Pons (tissue), 1 donor: Measurements from ENCODE around the gene KRT35.

ENCODE experiments used
- DNase-seq: peaks from one replicate; pipeline ENCODE4 v3.0.0-alpha.2; 2016; ENCODE audit warnings: low spot score

Gene KRT35

DNA sequence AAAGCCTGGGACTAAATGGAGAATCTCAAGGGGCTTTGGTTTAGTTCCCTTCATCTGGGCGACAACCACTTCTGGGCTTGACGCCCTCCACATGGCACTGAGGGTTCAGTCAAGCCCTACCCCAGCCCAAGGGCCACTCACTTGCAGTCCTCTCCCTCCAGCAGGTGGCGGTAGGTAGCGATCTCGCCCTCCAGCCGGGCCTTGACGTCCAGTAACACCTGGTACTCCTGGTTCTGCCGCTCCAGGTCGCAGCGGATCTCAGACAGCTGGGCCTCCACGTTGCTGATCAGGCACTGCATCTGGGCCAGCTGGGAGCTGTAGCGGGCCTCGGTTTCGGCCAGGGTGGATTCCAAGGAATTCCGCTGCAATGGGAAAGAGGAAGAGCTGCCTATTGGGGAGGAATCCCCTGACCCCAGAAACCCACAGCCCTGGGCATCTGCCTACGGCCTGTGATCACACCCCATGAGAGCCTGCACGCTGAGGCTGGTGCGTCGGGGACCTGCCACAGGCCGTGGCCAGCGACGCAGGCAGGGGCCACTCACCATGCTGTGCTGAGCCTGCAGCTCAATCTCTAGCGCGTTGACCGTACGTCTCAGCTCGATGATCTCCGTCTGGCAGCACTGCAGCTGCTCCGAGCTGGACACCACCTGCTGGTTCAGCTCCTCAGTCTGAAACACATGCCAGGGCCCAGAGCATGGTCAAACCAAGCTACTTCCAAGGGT, 6.0 kb upstream of the KRT35 start:
- DNase-seq: no peak

GRCh38 chr17:41486316-41486715, 5.4 kb upstream of the KRT35 start:
- DNase-seq: no peak

GRCh38 chr17:41484920-41485904, 4.3 kb upstream of the KRT35 start:
- DNase-seq: no peak

- DNase-seq: no peak
Observed at GRCh38 chr17:41483991-41484826, 3.3 kb upstream of the KRT35 start.

- DNase-seq: no peak
Observed at GRCh38 chr17:41483531-41483930, 2.6 kb upstream of the KRT35 start.

DNA sequence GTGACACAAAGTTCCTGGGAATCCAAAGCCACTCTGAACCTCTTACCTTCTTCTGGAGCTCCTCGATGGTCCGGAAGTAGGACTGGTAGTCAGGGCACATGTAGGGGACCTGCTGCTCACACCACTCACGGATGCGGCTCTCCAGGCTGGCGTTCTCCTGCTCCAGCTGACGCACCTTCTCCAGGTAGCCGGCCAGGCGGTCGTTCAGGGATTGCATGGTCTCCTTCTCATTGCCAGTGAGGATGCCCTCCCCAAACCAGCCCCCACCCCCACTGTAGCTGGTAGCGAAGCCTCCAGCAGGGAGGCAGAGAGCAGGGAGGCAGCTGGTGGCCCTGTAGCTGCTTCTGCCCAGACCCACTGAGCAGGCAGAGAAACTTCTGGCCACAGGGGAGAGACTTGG, 370 bp downstream of the KRT35 start:
- DNase-seq: no peak

GRCh38 chr17:41480136-41480535, 815 bp downstream of the KRT35 start:
- DNase-seq: no peak

- no peak for DNase-seq
Observed at GRCh38 chr17:41478237-41478636, 2.7 kb downstream of the KRT35 start.

DNA sequence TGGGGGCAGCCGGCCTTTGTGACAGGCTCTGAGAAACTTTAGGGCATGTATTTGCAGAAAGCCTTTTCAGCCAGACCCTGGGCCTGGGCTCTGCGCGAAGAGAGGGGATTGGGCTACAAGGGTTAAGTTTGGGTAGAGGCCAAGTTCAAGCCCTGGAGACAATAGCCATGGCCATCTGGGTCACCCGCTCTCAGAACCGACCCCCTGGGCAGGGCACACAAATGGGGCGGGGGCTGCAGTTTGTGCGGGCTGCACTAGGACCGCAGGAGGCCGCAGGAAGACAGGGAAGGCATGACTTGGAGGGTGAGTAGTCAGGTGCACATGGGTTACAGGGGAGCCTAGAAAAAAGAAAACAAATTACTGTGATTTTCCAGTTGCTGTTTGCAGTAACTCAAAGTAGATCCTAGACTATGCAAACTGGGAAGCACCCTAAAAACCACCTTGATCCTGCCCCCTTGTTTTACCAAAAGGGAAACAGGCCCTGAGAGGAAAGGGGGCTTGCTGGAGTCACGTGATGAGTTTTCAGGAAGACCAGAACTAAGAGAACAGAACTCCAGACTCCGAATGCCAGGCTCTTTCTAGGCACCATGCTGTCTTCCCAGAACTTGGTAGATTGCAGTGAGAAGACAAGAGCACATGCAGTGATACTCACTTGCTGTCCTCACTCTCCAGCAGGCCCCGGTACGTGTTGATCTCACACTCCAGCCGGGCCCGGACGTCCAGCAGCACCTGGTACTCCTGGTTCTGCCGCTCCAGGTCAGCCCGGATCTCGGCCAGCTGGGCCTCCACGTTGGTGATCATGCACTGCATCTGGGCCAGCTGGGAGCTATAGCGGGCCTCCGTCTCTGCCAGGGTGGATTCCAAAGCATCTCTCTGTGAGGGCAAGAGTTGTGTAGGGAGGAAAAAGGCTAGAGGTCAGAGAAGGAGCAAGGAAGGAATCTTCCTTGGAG, 3.8 kb downstream of the KRT35 start:
- no peak for DNase-seq

- no peak for DNase-seq
Observed at GRCh38 chr17:41475421-41475820, 5.5 kb downstream of the KRT35 start.

DNA sequence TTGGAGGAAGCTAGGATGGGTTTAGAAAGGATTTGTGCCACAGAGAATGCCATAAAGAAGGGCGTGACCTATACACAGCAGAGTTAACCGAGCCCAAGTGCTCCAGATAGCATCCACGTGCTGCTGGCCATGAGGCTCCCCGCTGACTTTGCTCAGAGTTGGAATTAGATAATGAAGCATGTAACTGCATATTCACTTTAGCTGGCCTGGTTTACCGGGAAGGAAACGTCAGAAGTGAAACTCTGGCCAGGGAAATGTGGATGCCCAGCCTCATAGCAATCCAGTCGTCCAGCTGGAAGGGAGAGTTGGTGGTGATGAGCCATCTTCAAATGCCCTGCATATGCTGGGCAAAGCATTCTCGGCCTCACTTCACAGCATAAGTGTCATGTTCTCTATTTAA, 6.1 kb downstream of the KRT35 start:
- DNase-seq: no peak

- DNase-seq: no peak
Observed at GRCh38 chr17:41468346-41468745, 12.6 kb downstream of the KRT35 start.

DNA sequence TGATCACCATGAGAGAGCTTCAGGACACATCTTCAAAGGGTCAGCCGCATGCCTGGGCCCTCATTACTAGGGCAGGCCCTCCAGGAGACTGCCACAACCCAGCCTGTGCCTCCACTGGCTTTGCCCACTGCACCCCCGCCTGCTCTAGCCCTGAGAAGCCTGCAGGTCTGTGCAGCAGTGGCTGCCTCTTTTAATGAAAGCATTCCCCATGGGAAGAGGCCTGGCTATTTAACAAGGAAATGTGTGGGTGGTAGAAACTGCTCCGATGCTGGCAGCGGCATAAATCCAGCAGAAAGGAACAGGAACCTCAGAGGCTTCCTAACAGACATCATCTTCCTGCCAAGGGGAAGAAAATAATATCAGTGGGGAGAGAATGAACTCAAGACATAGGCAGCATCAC, 13.4 kb downstream of the KRT35 start:
- DNase-seq: no peak

DNA sequence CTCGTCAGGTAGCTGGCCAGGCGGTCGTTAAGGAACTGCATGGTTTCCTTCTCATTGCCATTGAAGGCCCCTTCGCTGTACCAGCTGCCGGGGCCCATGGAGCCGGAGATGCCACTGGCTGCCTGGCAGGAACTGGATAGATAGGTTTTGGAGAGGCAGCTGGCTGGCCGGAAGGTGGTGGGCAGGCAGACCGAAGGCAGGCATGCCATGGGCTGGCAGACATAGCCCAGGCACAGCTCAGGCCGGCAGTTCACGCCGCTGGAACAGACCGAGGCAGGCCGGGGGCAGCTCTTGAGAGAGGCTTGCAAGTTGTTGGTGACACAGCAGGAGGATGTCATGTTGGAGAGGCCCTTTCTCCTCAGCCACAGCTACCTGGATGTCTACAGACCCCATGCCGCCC, 14.0 kb downstream of the KRT35 start, which contains the start of gene KRT32:
TSS of gene KRT32 (minus strand) at position 399 of the 400 bp plus-strand sequence. CDS start at position 338, 61 bp downstream.
- DNase-seq: no peak

DNA sequence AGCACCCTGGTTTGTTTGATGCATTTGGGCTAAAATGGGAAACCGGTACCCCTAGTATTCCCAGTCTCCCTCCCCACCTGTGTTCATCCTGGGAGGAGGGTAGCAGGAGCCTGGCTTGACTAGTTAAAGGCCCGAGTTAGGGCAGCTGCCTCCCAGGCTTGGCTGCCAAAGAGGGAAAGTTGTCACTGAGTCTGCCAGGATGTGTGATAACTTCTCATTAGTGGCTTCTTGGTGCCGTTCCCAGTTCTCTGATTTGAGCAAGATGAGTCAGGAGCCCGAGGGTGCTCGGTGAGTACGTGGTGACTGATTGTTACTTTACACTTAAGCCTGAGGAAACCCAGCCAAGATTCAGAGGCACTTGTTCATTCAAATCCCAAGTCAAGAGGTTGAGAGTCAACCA, 16.3 kb downstream of the KRT35 start:
- peak; percentile 20 for DNase-seq

DNA sequence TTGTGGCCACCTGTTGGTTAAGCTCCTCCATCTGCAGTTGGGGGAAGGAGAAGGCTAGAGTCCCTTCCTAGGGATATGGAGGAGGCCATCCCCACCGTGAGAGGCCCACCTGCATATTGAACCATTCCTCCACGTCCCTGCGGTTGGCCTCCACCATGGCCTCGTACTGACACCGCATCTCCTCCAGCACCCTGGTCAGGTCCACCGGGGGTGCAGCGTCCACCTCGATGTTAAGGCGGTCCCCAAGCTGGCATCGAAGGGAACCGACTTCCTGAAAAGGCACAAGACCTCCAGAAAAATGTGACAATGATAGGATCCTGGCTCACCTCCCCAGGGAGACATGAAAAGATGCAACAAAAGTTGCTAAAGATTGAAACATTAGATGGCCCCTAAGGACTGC, 16.8 kb downstream of the KRT35 start:
- DNase-seq: no peak

GRCh38 chr17:41463746-41464145, 17.2 kb downstream of the KRT35 start:
- no peak for DNase-seq

- DNase-seq: no peak
Observed at GRCh38 chr17:41462705-41463104, 18.2 kb downstream of the KRT35 start.

- peak; percentile 3 for DNase-seq
Observed at GRCh38 chr17:41457676-41458075, 23.3 kb downstream of the KRT35 start.

GRCh38 chr17:41456204-41456603, 24.7 kb downstream of the KRT35 start:
- DNase-seq: no peak

GRCh38 chr17:41455236-41455635, 25.7 kb downstream of the KRT35 start:
- DNase-seq: no peak
